AG04450 (cell line): ENCODE results near the gene GABRP. TPM values are rescaled to one million over a fixed set of nuclear protein-coding genes. Genes with fewer than 3 reads are reported as not detected.

Source experiments
- CTCF ChIA-PET: fragments of 300-600, 350-600 bp; formaldehyde crosslinking; extraction: SDS; loops from one replicate; lab custom pipeline; 2022; ENCODE audit warnings: antibody characterized with exemption, inconsistent platforms; lab: Charles Lee
- POLR2A ChIA-PET: fragments of 350-600 bp; formaldehyde crosslinking; extraction: SDS; loops from one replicate; lab custom pipeline; 2021; ENCODE audit warnings: antibody characterized with exemption, inconsistent platforms; lab: Yijun Ruan, JAX
- DNase-seq: peaks from one replicate; pipeline ENCODE4 v3.0.0-alpha.2; 2011; ENCODE audit warnings: low read depth, low spot score
- H3K27ac ChIP-seq: one replicate; pipeline ENCODE4 v1.5.1; 2012; ENCODE audit warnings: low read depth, low read length, control low read depth
- H3K27me3 ChIP-seq: one replicate; pipeline ENCODE4 v1.6.0; 2012; ENCODE audit warnings: low read length; ENCODE audit not compliant: control insufficient read depth, insufficient read depth
- H3K4me3 ChIP-seq: 2 replicates; pipeline ENCODE4 v1.5.1; 2011; ENCODE audit warnings: mild to moderate bottlenecking, low read depth, low read length, control low read depth
- H3K9me3 ChIP-seq: 2 replicates; pipeline ENCODE4 v1.5.1; 2012; ENCODE audit warnings: low read length; ENCODE audit not compliant: control insufficient read depth, insufficient read depth
- CTCF ChIP-seq: IDR thresholded peaks from 2 replicates; pipeline ENCODE4 v1.5.1; 2011; ENCODE audit warnings: low read depth, low read length, control low read depth, inconsistent platforms
- polyA plus RNA-seq: library from polyadenylated mRNA; depleted of rRNA; stranded (reverse); fragments of >200 nt; gene quantifications from 2 replicates; pipeline ENCODE4 v1.2.3, GENCODE V29; 2011

Gene GABRP
- polyA plus RNA-seq, 1 experiment = not detected

- H3K4me3 ChIP-seq = no peak overlapping the region
- CTCF ChIA-PET = no interaction called here
- DNase-seq = no peak
Measured at GRCh38 chr5:170836226-170836625, 52.7 kb downstream of the GABRP start.

GRCh38 chr5:170843870-170844269, 60.3 kb downstream of the GABRP start:
- TF ChIP-seq CTCF = no peak
- Histone ChIP-seq H3K9me3 (no peaks in the 10 kb centered on the region), H3K27me3 (no peaks in the 10 kb centered on the region), H3K4me3 (no peak overlapping the region), H3K27ac (no peak overlapping the region)
- CTCF ChIA-PET = no interaction called here
- DNase-seq = no peak
- POLR2A ChIA-PET = no interaction called here

More at GRCh38 chr5:170836226-170836625, 52.7 kb downstream of the GABRP start:
- peaks cover 2% of the 10 kb centered on the region for H3K27me3 ChIP-seq
- H3K27ac ChIP-seq = no peak overlapping the region
- POLR2A ChIA-PET = no interaction called here
- no peak for TF ChIP-seq CTCF
- no peaks in the 10 kb centered on the region for H3K9me3 ChIP-seq

- ChIA-PET POLR2A (no interaction called here), CTCF (no interaction called here)
- Histone ChIP-seq H3K4me3 (no peak overlapping the region), H3K27me3 (no peaks in the 10 kb centered on the region), H3K9me3 (no peaks in the 10 kb centered on the region), H3K27ac (no peak overlapping the region)
- no peak for TF ChIP-seq CTCF
- no peak for DNase-seq
Measured at GRCh38 chr5:170844651-170845050, 61.1 kb downstream of the GABRP start.

GRCh38 chr5:170846416-170846815, 62.9 kb downstream of the GABRP start:
- ChIA-PET POLR2A (no interaction called here), CTCF (no interaction called here)
- Histone ChIP-seq H3K4me3 (no peak overlapping the region), H3K9me3 (no peaks in the 10 kb centered on the region), H3K27ac (no peak overlapping the region), H3K27me3 (no peaks in the 10 kb centered on the region)
- no peak for DNase-seq
- TF ChIP-seq CTCF = no peak

- no peaks in the 10 kb centered on the region for H3K27me3 ChIP-seq
- H3K27ac ChIP-seq = no peak overlapping the region
- TF ChIP-seq CTCF = no peak
- no peak for DNase-seq
- ChIA-PET POLR2A (no interaction called here), CTCF (no interaction called here)
- no peak overlapping the region for H3K4me3 ChIP-seq
- H3K9me3 ChIP-seq = no peaks in the 10 kb centered on the region
Measured at GRCh38 chr5:170846846-170847245, 63.3 kb downstream of the GABRP start.
